T-cell (primary cell): ENCODE results near the gene KIF5C. TPM values are rescaled to one million over a fixed set of nuclear protein-coding genes. Genes with fewer than 3 reads are reported as not detected.

Experiments used
- ATAC-seq, 4 experiments: fragments of 200-7000 bp in 3 of 4; fragments of 150-1000 bp in 1 of 4; cut with Tn5 transposase; replicated peaks in 1 of 4; 1 replicate in 3 of 4; 2 replicates in 1 of 4; pipeline ENCODE4 v1.10.0; 2021; ENCODE audit warnings: moderate library complexity in 3 of 4, mild to moderate bottlenecking in 2 of 4, moderate number of reproducible peaks in 1 of 4
- CTCF ChIA-PET, 2 donors: fragments of 300-600 bp; sonication (Branson Sonifier 250); formaldehyde crosslinking; loops; one replicate each; lab custom pipeline; 2022; ENCODE audit warnings: antibody characterized with exemption in 2 of 2; lab: Charles Lee
- POLR2A ChIA-PET, 2 donors: fragments of 300-600 bp; sonication (Branson Sonifier 250); formaldehyde crosslinking; loops; one replicate each; lab custom pipeline; 2022; ENCODE audit warnings: antibody characterized with exemption in 2 of 2; lab: Charles Lee
- DNase-seq, 35 experiments: peaks; one replicate each; pipeline versions ENCODE4 v3.0.0 to v3.0.0-alpha.2; 2013 to 2023
- H3K27ac ChIP-seq: one replicate; pipeline ENCODE4 v1.5.1; 2013; ENCODE audit warnings: low read length
- H3K27me3 ChIP-seq, 2 experiments: replicated peaks in 1 of 2; 1 replicate in 1 of 2; 2 replicates in 1 of 2; pipeline versions ENCODE4 v1.6.1 to v1.7.0; 2013; ENCODE audit warnings: low read length in 1 of 2, mixed read lengths in 1 of 2; ENCODE audit not compliant: control insufficient read depth in 2 of 2, insufficient read depth in 2 of 2; ENCODE audit errors: extremely low read depth in 1 of 2
- H3K36me3 ChIP-seq, 2 donors: 1 replicate in 1 of 2; 2 replicates in 1 of 2; pipeline versions ENCODE4 v1.6.1 to v1.7.0; 2013; ENCODE audit warnings: low read length in 1 of 2; ENCODE audit not compliant: control insufficient read depth in 2 of 2, insufficient read depth in 1 of 2; ENCODE audit errors: extremely low read depth in 1 of 2
- H3K4me1 ChIP-seq, 2 experiments: 1 replicate in 1 of 2; 2 replicates in 1 of 2; pipeline versions ENCODE4 v1.6.1 to v1.7.0; 2013; ENCODE audit warnings: low read length in 2 of 2, mixed read lengths in 1 of 2; ENCODE audit not compliant: insufficient read depth in 2 of 2, control insufficient read depth in 1 of 2; ENCODE audit errors: extremely low read depth in 1 of 2
- H3K4me3 ChIP-seq, 2 donors: 1 replicate in 1 of 2; 2 replicates in 1 of 2; pipeline versions ENCODE4 v1.5.1 to v1.7.0; 2013; ENCODE audit warnings: mild to moderate bottlenecking in 2 of 2, low read length in 1 of 2, moderate library complexity in 1 of 2; ENCODE audit not compliant: control insufficient read depth in 1 of 2; ENCODE audit errors: extremely low read depth in 1 of 2
- H3K9me3 ChIP-seq: 2 replicates; pipeline ENCODE4 v1.7.0; 2013
- H3K27ac Mint-ChIP-seq, 2 donors: one replicate each; pipeline ENCODE4 v1.8.0; 2020 to 2021; ENCODE audit warnings: mild to moderate bottlenecking in 2 of 2, mixed read lengths in 2 of 2
- H3K27me3 Mint-ChIP-seq, 2 donors: one replicate each; pipeline ENCODE4 v1.8.0; 2021 to 2022; ENCODE audit warnings: mixed read lengths in 2 of 2
- H3K36me3 Mint-ChIP-seq: one replicate; pipeline ENCODE4 v1.8.0; 2021; ENCODE audit warnings: mixed read lengths
- H3K4me1 Mint-ChIP-seq, 3 donors: one replicate each; pipeline ENCODE4 v1.8.0; 2020 to 2022; ENCODE audit warnings: mixed read lengths in 3 of 3, mild to moderate bottlenecking in 1 of 3
- H3K4me3 Mint-ChIP-seq, 3 donors: one replicate each; pipeline ENCODE4 v1.8.0; 2020 to 2022; ENCODE audit warnings: mild to moderate bottlenecking in 3 of 3, mixed read lengths in 3 of 3, moderate library complexity in 3 of 3
- H3K9me3 Mint-ChIP-seq, 3 donors: one replicate each; pipeline ENCODE4 v1.8.0; 2020 to 2022; ENCODE audit warnings: mixed read lengths in 3 of 3
- WGBS: methylation state at CpG from one replicate; pipeline ENCODE4 v1.1.5; 2013; ENCODE audit warnings: missing lambda C conversion rate; ENCODE audit not compliant: insufficient coverage; 5-methylcytosine and 5-hydroxymethylcytosine counted together
- total RNA-seq, 35 experiments: library from RNA in 6 of 35; stranded (reverse) in 6 of 35; fragments of 120-200 nt in 1 of 35; gene quantifications; one replicate each; pipeline versions ENCODE4 v1.2.1 to v1.2.4 and lab custom pipeline; 2013 to 2026

Gene KIF5C
- total RNA-seq, 5 donors from 2014 or later (not counting 1 experiment from before 2014, with no cell fraction given): 9.4 to 17.0 (median 14.7) TPM

DNA sequence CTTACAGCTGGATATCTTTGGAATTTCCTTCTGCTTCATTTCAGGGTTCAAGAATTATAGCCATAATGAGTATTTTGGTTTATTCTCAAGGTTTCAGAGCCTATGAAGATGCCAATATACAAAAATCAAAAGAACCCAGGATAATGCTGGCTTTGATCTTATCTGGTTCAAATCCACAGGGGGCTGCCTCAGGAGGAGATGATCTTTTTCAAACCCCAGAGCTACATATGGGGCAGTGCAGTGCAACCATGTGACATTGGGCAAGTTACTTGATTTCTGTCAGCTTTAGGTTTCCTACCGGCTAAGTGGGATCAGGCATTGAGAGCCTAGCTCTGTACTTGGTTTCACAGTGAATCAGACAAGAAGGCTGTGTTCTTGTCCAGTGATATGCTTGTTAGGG, 140.5 kb downstream of the KIF5C start:
- Histone ChIP-seq H3K9me3 (no peaks in the 10 kb centered on the region), H3K4me1 (peaks cover 0 to 3% of the 10 kb centered on the region in 2 experiments), H3K36me3 (no peaks in the 10 kb centered on the region), H3K27ac (no peak overlapping the region), H3K27me3 (peaks cover 0 to 5% of the 10 kb centered on the region in 2 experiments), H3K4me3 (no peak overlapping the region)
- CTCF ChIA-PET: interaction anchor here (0.6 to 5.8 kb wide), 8 partner anchors 9 to 1827 kb away, joined by 3 to 46 read pairs (median 4); no protein-coding TSS in a partner anchor
- Mint-ChIP-seq H3K4me3 (no peak overlapping the region), H3K9me3 (no peaks in the 10 kb centered on the region), H3K27ac (no peak overlapping the region), H3K36me3 (peaks cover 6% of the 10 kb centered on the region), H3K4me1 (peaks cover 0 to 11% (median 4%) of the 10 kb centered on the region in 3 donors), H3K27me3 (peaks cover 0 to 4% of the 10 kb centered on the region in 2 donors)
- POLR2A ChIA-PET: no interaction called here
- DNase-seq (no peak), ATAC-seq (no peak)
- 100% methylated on average over 1 of the region's 1 CpG for WGBS

DNA sequence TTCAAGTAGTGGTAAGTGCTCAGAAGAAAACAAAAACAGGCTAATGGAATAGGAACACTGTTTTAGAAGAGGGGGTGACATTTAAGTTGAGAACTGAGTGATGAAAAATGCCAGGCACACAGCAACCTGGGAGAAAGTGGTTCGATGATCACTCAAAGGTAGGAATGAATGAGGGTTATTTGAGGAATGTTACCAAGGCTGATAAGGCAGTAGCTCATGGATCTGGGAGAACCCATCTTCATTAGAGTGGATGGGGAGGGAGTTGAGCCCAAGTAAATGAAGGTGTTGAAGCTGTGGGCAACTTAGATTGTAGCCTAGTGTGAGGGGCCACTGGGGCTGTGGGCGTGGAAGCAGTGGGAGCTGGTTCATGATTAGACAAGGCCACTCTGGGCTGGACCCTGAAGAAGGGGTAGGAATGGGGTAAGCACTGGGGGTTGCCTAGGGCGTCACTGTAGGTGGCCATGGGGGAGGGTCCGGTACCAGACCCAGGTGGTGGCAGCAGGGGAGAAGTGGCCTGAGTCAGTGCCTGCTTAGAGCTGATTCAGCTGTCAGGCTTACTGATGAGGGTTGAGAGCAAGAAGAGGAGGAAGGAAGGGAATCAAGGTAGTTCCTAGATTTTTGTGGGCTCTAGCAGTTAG, 141.0 kb downstream of the KIF5C start:
- Mint-ChIP-seq H3K36me3 (peaks cover 6% of the 10 kb centered on the region), H3K27me3 (peaks cover 0 to 4% of the 10 kb centered on the region in 2 donors), H3K27ac (no peak overlapping the region), H3K4me3 (no peak overlapping the region), H3K9me3 (no peaks in the 10 kb centered on the region), H3K4me1 (peaks cover 0 to 11% (median 4%) of the 10 kb centered on the region in 3 donors)
- H3K4me3 ChIP-seq: no peak overlapping the region
- H3K4me1 ChIP-seq: peaks cover 0 to 3% of the 10 kb centered on the region in 2 experiments
- peaks cover 0 to 5% of the 10 kb centered on the region in 2 experiments for H3K27me3 ChIP-seq
- H3K9me3 ChIP-seq: no peaks in the 10 kb centered on the region
- ATAC-seq (no peak), DNase-seq (no peak)
- CTCF ChIA-PET: interaction anchor here (0.6 to 5.8 kb wide), 12 partner anchors 9 to 1827 kb away, joined by 3 to 46 read pairs (median 3); no protein-coding TSS in a partner anchor
- WGBS: 88% methylated on average over 3 of the region's 4 CpGs
- POLR2A ChIA-PET: no interaction called here
- no peaks in the 10 kb centered on the region for H3K36me3 ChIP-seq
- no peak overlapping the region for H3K27ac ChIP-seq

DNA sequence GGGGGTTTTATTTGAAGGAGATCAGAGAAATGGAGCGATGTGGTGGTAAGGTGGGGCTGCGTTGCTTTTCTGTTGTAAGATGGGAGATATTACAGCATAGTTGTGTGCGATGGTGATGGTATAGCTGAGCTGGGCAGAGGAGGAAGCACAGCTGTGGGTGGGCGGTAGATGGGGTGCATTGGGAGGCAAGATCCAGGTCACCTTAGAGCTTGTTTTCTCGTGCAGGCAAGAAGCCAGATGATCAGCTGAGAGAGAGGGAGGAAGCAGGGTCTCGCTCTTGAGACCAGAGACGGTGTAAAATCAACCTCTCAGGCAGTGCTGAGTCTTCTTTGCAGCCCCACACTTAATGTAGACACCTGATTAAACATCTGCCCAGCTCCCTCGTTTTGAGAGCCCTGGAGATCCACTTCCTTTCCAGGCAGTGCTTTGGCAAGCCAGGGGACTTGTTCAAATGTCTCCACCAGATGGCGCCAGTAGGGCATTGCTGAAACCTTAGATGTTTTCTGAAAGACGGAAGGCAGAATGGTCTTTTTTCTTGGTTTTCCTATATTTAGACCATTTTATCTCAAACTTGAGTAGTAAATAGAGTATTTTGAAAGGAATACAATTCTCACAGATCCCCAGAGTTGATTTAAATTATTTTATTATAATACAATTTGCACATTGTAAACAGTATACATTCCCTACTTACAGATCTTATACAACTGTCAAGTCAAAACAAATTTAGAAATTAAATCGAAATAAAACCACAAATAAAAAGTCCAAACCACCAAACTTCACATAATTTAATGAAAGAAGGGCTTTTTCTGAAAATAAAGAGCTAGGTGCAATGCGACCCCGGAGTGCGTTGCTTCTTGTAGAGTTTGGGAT, 142.3 kb downstream of the KIF5C start:
- Mint-ChIP-seq H3K9me3 (no peaks in the 10 kb centered on the region), H3K27me3 (peaks cover 0 to 4% of the 10 kb centered on the region in 2 donors), H3K27ac (no peak overlapping the region), H3K36me3 (peaks cover 4% of the 10 kb centered on the region), H3K4me1 (peaks cover 0 to 11% (median 4%) of the 10 kb centered on the region in 3 donors), H3K4me3 (no peak overlapping the region)
- H3K27ac ChIP-seq: no peak overlapping the region
- DNase-seq (peak; percentile 31 to 83 (median 62)), ATAC-seq (peak; percentile 50 to 72 (median 56))
- no peaks in the 10 kb centered on the region for H3K9me3 ChIP-seq
- H3K27me3 ChIP-seq: peaks cover 0 to 5% of the 10 kb centered on the region in 2 experiments
- ChIA-PET POLR2A (interaction anchor here in 1 of 2 donors (0.6 kb wide), 1 partner anchor 1068 kb away, joined by 3 read pairs; no protein-coding TSS in a partner anchor), CTCF (interaction anchor here (0.5 to 5.8 kb wide), 25 partner anchors 8 to 1087 kb away, joined by 3 to 46 read pairs (median 3); no protein-coding TSS in a partner anchor)
- peaks cover 0 to 3% of the 10 kb centered on the region in 2 experiments for H3K4me1 ChIP-seq
- no peak overlapping the region for H3K4me3 ChIP-seq
- H3K36me3 ChIP-seq: no peaks in the 10 kb centered on the region
- WGBS: 60% methylated on average over 8 of the region's 14 CpGs

DNA sequence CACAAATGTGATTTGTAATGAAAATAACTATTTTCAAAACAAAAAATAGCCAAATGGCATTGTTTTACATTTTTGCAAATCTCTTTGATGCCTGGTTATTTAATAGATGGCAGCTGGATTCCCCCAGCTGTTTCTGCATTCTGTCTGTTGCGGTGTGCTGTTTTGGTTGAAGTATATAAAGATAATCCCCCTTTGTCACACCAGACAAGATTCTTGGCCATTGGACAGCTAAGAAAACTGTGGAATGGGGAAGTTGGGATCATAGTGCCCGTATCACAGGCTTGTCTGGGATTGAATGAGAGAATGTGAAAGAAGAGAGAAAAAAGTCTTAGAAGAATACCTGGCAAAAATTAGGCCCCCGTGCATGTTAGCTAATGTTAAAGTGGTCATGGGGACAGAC, 144.0 kb downstream of the KIF5C start:
- CTCF ChIA-PET: interaction anchor here (0.6 to 5.8 kb wide), 7 partner anchors 9 to 543 kb away, joined by 3 to 46 read pairs (median 3); no protein-coding TSS in a partner anchor
- Mint-ChIP-seq H3K36me3 (peaks cover 2% of the 10 kb centered on the region), H3K27me3 (peaks cover 0 to 4% of the 10 kb centered on the region in 2 donors), H3K4me3 (no peak overlapping the region), H3K9me3 (no peaks in the 10 kb centered on the region), H3K27ac (no peak overlapping the region), H3K4me1 (peaks cover 0 to 11% (median 4%) of the 10 kb centered on the region in 3 donors)
- Histone ChIP-seq H3K27ac (no peak overlapping the region), H3K4me1 (peaks cover 0 to 3% of the 10 kb centered on the region in 2 experiments), H3K36me3 (no peaks in the 10 kb centered on the region), H3K27me3 (peaks cover 0 to 5% of the 10 kb centered on the region in 2 experiments), H3K9me3 (no peaks in the 10 kb centered on the region), H3K4me3 (no peak overlapping the region)
- ATAC-seq (no peak), DNase-seq (no peak)
- POLR2A ChIA-PET: no interaction called here
- 85% methylated on average over 2 of the region's 3 CpGs for WGBS

DNA sequence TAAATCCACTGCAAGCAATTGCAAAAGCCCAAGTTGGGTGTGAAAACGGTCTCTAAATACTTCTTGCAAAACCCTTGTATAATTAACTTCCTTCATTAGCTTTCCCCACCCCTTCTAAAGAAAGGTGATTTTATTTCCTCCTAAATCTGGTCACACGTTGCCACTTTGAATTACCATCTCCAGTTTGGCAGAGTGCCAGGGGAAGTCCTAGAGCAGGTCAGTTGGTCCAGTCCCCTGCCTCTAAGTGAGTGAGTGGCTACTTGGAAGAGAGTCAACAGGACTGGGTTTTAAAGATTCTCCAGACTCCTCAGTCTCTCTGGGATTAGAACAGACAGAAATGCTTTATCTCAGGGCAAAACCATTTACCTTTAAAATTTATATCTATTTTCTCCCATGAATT, 144.7 kb downstream of the KIF5C start:
- ChIA-PET POLR2A (no interaction called here), CTCF (interaction anchor here (0.6 to 5.8 kb wide), 5 partner anchors 10 to 541 kb away, joined by 3 to 46 read pairs (median 3); no protein-coding TSS in a partner anchor)
- Mint-ChIP-seq H3K36me3 (peaks cover 2% of the 10 kb centered on the region), H3K4me3 (no peak overlapping the region), H3K4me1 (peaks cover 0 to 11% (median 4%) of the 10 kb centered on the region in 3 donors), H3K27me3 (peaks cover 0 to 4% of the 10 kb centered on the region in 2 donors), H3K9me3 (no peaks in the 10 kb centered on the region), H3K27ac (no peak overlapping the region)
- DNase-seq: no peak
- Histone ChIP-seq H3K4me3 (no peak overlapping the region), H3K27ac (no peak overlapping the region), H3K27me3 (peaks cover 0 to 5% of the 10 kb centered on the region in 2 experiments), H3K9me3 (no peaks in the 10 kb centered on the region), H3K4me1 (peaks cover 0 to 3% of the 10 kb centered on the region in 2 experiments), H3K36me3 (no peaks in the 10 kb centered on the region)
- WGBS: no CpG with 5 or more reads among the region's 2 CpGs
- no peak for ATAC-seq

DNA sequence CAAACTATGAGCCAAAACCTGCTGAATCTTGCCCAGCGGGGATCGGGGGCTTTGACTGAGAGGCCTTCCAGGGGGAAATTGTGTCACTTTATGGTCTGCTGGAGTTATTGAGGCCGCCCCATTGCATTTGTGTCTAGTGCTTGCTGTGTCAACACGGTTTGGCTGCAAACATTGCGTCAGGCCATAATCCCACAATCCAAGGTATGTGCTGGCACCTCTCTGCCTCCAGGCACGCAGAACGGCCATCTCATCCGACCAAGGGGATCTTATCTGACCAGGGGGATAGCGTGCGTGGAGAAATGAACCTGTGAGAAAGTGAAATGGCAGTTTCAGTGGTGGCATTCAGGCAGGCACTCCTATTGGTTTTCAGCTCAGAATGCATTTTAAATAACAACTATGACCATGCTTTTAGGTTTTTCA, 145.4 kb downstream of the KIF5C start:
- ChIA-PET POLR2A (no interaction called here), CTCF (no interaction called here)
- peaks cover 0 to 4% of the 10 kb centered on the region in 2 donors for H3K27me3 Mint-ChIP-seq
- no peak for DNase-seq
- no peak overlapping the region for H3K4me3 ChIP-seq
- H3K9me3 ChIP-seq: no peaks in the 10 kb centered on the region
- no peak overlapping the region for H3K27ac Mint-ChIP-seq
- no peak overlapping the region for H3K27ac ChIP-seq
- peaks cover 2% of the 10 kb centered on the region for H3K36me3 Mint-ChIP-seq
- peaks cover 0 to 11% (median 4%) of the 10 kb centered on the region in 3 donors for H3K4me1 Mint-ChIP-seq
- H3K27me3 ChIP-seq: peaks cover 0 to 5% of the 10 kb centered on the region in 2 experiments
- peaks cover 0 to 3% of the 10 kb centered on the region in 2 experiments for H3K4me1 ChIP-seq
- WGBS: 85% methylated on average over 8 of the region's 10 CpGs
- no peaks in the 10 kb centered on the region for H3K36me3 ChIP-seq
- H3K4me3 Mint-ChIP-seq: no peak overlapping the region
- no peaks in the 10 kb centered on the region for H3K9me3 Mint-ChIP-seq
- ATAC-seq: no peak
